ENCODE measurements around the gene FPR2. TPM values are rescaled to one million over a fixed set of nuclear protein-coding genes. Genes with fewer than 3 reads are reported as not detected.

Gene FPR2
- total RNA-seq, 2 experiments from 2014 or later, result not detected

DNA sequence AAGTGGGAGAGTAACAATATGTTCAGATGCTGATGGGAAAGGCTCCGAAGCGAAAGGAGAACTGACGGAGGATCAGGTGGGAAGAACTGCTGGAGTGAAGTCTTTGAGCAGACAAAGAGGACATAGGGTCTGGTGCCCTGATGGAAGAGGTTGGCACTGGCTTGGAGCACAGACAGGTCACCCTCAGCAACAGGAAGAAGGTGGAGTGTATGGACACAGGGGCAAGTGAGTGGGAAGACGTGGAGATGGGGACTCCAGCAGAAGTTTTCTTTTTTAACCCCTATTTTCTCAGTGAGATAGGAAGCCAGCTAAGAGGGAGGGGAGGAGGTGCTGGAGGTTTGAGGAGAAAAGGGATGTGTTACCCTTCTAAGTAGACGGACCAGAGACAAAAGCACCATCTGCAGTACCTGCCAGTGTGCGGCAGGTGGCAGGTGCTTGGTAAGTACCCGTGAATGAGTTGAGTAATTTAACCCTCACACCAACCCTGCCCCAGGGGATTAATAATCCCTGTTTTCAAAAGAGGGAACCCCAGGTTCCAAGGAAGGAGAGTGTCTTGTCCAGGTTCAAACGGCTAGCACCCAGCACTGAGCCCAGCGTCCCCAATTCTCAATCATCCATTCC, 48.4 kb upstream of the FPR2 start:
- CTCF ChIA-PET (ENCODE audit: unreplicated experiment), result no interaction called here
- Histone ChIP-seq H2AFZ (ENCODE audit: low read length) (no peak overlapping the region), H3K79me2 (ENCODE audit: insufficient read depth, low read depth, low read length) (no peaks in the 10 kb centered on the region), H3K4me1 (ENCODE audit: insufficient read depth, low read length, poor library complexity, severe bottlenecking) (peaks cover 34% of the 10 kb centered on the region), H3K4me2 (ENCODE audit: low read length) (peak overlapping the region; percentile 10; the same call in 1 of the 2 replicates), H3K36me3 (ENCODE audit: insufficient read depth, low read length) (no peaks in the 10 kb centered on the region), H3K27ac (ENCODE audit: low read depth, low read length, poor library complexity, severe bottlenecking) (no peak overlapping the region), H3K9me3 (ENCODE audit: low read length) (no peaks in the 10 kb centered on the region), H4K20me1 (ENCODE audit: insufficient read depth, low read length) (no peaks in the 10 kb centered on the region), H3K9me2 (ENCODE audit: insufficient read depth, low read length) (no peaks in the 10 kb centered on the region), H3K4me3 (ENCODE audit: low read depth, low read length, poor library complexity, severe bottlenecking) (no peak overlapping the region)
- no TSS peak for BruUV-seq (replicated peaks)
- TF ChIP-seq EZH2phosphoT487 (IDR thresholded peaks at IDR 0.05; ENCODE audit: borderline replicate concordance, low read depth, low read length), result no peak
- TF ChIP-seq CTCF (conservative IDR thresholded peaks at IDR 0.05; ENCODE audit: low read length), result peak; percentile 79
- intact Hi-C loops (cut with micrococcal nuclease; ENCODE audit: unreplicated experiment), result loop anchor here (2.0 kb wide), 1 partner anchor 64 kb away; no protein-coding TSS in a partner anchor
- DNase-seq (ENCODE audit: low spot score), result peak; percentile 77
- POLR2A ChIA-PET, result no interaction called here

DNA sequence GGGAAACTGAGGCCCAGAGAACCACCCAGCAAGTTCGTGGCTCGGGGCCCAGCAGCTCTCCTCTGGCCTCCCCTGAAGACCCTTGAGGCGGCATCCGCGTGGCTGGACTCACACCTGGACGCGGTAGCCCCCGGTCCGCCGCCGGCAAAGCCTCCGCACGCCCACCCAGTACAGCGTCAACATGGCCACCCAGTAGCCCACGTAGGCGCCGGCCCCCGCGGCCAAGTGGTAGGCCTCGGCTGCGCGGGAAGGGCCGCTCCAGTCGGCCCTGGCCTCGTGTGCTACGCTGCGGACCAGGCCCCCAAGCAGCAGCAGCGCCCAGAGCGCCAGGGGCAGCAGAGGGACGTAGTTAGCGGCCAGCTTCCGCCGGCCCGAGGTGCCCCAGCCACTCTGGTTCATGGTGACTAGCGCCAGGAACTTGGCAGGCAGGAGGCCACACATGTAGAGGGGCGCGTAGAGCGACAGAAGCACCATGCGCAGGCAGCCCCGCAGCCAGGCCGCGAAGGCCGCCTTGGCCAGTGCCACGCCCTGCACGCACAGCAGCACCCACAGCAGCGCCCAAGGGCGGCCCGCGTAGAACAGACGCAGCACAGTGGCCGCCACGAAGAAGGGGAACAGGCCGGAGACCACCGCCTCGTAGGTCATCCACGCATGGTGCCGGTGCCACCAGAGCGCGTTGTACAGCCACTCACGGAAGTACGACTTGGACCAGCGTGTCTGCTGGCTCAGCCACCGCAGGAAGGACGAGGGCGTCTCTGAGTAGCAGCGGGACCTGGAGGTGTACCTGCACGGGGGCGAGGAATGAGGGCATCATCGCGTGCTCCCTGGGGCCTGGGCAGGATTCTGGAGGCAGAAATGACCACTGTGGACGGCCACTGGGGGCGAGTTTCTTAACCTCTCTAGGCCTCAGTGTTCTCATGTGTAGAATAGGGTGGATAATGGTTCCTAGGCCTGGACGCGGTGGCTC, 47.4 kb upstream of the FPR2 start:
- CTCF ChIA-PET (ENCODE audit: unreplicated experiment), result no interaction called here
- POLR2A ChIA-PET, result interaction anchor here (0.7 kb wide), 1 partner anchor 265 kb away, joined by 3 read pairs; no protein-coding TSS in a partner anchor
- Histone ChIP-seq H3K4me3 (ENCODE audit: low read depth, low read length, poor library complexity, severe bottlenecking) (no peak overlapping the region), H3K9me2 (ENCODE audit: insufficient read depth, low read length) (no peaks in the 10 kb centered on the region), H2AFZ (ENCODE audit: low read length) (no peak overlapping the region), H4K20me1 (ENCODE audit: insufficient read depth, low read length) (no peaks in the 10 kb centered on the region), H3K4me2 (ENCODE audit: low read length) (no peak overlapping the region), H3K79me2 (ENCODE audit: insufficient read depth, low read depth, low read length) (no peaks in the 10 kb centered on the region), H3K27ac (ENCODE audit: low read depth, low read length, poor library complexity, severe bottlenecking) (no peak overlapping the region), H3K9me3 (ENCODE audit: low read length) (no peaks in the 10 kb centered on the region), H3K36me3 (ENCODE audit: insufficient read depth, low read length) (no peaks in the 10 kb centered on the region), H3K4me1 (ENCODE audit: insufficient read depth, low read length, poor library complexity, severe bottlenecking) (peaks cover 34% of the 10 kb centered on the region)
- no TSS peak for BruUV-seq (replicated peaks)
- intact Hi-C loops (cut with micrococcal nuclease; ENCODE audit: unreplicated experiment), result loop anchor here (2.0 kb wide), 1 partner anchor 63 kb away; no protein-coding TSS in a partner anchor
- no peak for DNase-seq (ENCODE audit: low spot score)
- TF ChIP-seq CTCF (conservative IDR thresholded peaks at IDR 0.05; ENCODE audit: low read length), result no peak
- no peak for TF ChIP-seq EZH2phosphoT487 (IDR thresholded peaks at IDR 0.05; ENCODE audit: borderline replicate concordance, low read depth, low read length)
